GM20000 (cell line): ENCODE results near the gene ZNF581.
A peak's percentile ranks its signal among the peaks of the same experiment; 100 is the strongest.

ENCODE experiments used
- DNase-seq: peaks from one replicate; pipeline ENCODE4 v3.0.0; 2012; ENCODE audit warnings: low spot score
- TF ChIP-seq, protein P1 (sequence below): IDR thresholded peaks from 2 replicates; pipeline ENCODE4 v1.5.1; 2012; ENCODE audit warnings: mild to moderate bottlenecking, control low read depth; ENCODE audit errors: extremely low read depth, missing control alignments

The ZNF581 gene

DNA sequence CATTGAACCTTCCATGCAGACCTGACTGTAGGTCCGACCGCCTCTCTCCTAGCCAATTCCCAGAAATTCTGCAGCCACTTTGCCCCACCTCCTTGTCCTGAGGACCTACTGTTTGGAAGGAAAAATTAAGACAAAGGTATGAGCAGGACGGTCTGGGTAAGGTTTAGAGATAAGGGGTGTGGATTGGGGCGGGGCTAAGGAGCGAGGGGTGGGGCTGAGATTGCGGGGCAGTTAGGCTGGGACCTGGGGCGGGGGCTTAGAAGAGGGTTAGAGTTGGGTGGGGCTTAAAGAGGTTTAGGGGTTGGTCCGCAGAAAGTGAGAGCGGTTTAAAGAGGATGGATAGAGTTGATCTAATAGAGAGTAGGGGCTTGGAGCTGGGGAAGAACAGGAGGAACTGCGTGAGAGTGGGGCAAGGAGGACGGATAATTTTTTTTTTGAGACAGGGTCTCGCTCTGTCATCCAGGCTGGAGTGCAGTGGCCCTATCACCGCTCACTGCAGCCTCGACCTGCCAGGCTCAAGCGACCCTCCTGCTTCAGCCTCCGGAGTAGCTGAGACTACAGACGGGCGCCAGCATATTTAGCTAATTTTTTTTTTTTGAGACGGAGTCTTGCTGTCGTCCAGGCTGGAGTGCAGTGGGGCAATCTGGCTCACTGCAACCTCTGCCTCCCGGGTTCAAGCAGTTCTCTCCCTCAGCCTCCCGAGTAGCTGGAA lies 39.7 kb upstream of the ZNF581 start:
- TF ChIP-seq, protein P1, sequence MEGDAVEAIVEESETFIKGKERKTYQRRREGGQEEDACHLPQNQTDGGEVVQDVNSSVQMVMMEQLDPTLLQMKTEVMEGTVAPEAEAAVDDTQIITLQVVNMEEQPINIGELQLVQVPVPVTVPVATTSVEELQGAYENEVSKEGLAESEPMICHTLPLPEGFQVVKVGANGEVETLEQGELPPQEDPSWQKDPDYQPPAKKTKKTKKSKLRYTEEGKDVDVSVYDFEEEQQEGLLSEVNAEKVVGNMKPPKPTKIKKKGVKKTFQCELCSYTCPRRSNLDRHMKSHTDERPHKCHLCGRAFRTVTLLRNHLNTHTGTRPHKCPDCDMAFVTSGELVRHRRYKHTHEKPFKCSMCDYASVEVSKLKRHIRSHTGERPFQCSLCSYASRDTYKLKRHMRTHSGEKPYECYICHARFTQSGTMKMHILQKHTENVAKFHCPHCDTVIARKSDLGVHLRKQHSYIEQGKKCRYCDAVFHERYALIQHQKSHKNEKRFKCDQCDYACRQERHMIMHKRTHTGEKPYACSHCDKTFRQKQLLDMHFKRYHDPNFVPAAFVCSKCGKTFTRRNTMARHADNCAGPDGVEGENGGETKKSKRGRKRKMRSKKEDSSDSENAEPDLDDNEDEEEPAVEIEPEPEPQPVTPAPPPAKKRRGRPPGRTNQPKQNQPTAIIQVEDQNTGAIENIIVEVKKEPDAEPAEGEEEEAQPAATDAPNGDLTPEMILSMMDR: no peak
- no peak for DNase-seq

DNA sequence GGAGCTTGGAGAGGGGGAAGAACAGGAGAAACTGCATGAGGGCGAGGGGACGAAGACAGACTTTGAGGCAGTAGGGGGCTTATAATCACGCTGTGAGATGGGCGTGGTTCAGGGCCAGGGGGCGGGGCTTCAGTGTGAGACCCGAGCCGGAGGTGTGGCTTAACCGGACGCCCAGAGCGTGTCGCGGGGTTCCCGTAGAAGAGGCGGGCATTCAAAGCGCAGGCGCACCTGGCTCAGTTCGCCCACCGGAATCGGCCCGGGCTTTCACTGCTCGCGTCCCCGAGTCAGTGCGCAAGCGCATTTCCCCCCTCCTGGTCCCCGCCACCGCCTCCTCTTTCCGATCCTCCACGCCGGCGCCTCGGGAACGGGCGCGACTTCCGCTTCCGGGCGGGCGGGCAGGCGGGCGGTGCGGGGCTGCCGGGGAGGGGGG lies 38.2 kb upstream of the ZNF581 start:
- DNase-seq: peak; percentile 98

DNA sequence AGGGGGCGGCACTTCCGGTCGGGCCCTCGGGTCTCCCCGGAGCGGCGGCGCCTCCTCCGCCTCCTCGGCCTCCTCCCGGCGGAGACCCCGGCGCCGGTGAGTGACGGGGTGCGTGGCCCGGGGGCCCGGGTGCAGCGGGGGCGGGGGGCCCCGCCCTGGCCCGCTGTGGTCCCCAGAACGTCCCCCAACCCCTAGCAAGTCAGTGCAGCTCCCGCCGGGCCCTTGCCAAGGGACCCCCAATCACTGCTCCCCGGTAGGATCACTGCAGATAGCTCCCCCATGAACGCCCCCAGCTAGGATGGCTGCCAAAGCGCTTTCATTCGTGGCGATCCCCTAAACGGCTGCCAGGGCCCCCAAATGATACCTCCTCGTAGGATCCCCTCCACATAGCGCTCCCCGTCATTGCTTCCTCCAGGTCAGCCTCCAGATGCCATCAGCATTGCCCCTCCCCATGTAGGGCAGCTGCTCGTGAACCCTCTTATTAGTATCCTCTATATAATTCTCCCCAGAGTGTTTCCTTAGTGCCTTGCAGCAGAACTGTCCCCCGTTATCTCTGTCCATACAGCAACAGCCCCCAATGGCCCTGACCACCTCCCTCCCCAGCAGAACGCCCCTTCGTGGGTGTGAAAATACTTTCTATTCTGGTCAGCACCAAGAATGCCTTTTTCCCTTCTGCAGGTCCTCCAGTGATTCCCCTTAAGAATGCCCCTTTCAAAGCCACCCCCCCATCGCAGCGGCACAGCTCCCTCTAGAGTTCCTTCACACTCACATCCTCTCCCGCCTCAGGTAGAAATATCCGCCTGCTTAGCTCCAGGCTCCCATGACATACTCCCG lies 37.6 kb upstream of the ZNF581 start, which contains the start of gene ZNF865:
Gene ZNF865 (plus strand): TSS at position 11 of the 834 bp plus-strand sequence. CDS start 7,972 bp downstream, outside the sequence.
- TF ChIP-seq, protein P1: peak; percentile 79
- peak; percentile 85 for DNase-seq

More for the DNA sequence above, 38.2 kb upstream of the ZNF581 start:
- TF ChIP-seq, protein P1: no peak

DNA sequence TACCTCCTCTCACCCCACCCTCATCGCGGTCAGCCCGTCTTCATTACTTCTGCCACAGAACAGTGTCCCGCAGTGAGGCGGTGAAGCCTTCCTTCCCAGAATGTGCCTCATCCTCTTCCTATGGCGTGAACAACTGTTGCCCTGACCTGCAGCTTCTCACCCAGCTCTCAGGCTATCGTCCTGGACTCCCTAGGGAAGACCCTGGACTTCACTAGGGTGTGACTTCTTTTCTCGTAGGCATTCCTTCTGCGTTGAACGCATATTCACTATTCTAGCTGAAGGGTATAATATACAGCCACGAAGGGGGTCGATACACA lies 37.0 kb upstream of the ZNF581 start:
- no peak for DNase-seq

DNA sequence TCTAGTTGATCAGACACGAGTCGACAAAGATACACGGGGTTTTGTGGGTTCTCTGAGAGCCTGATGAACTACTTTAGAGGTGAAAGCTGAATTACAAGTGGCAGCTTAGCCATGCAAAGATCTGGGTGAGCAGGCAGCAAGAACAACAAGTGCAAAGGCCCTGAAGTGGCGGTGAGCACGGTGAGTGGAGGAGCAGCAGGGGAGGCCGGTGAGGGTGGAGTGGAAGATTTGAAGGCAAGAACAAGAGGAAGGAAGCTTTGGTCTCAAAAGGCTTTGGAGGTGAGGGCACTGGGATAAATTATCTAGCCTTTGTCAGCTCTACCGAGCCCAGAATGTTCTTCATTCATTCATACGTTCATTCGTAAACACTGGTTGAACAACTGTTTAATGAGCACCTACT lies 36.6 kb upstream of the ZNF581 start:
- TF ChIP-seq, protein P1: no peak
- DNase-seq: no peak

More for the DNA sequence above, 37.0 kb upstream of the ZNF581 start:
- TF ChIP-seq, protein P1: no peak

DNA sequence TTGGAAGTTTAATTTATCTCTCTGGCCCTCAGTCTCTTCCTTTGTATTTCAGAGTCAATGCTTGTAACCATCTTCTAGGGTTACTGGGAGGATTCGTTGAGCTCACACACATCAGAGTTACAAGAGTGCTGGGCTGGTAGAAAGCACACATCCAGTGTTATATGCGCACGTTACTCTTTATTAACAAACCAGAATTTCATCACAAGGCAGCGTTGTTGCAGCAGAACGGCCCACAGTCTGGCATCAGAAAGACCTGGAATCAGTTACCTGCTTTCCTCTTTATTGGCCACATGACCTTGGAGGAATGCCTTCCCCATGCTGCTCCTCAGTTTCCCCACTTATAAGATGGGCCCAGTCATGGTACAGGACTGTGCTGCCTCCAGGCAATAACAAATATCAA lies 34.1 kb upstream of the ZNF581 start:
- no peak for DNase-seq
- TF ChIP-seq, protein P1: no peak
